ENCODE measurements around the gene BCAS3.

The BCAS3 gene

DNA sequence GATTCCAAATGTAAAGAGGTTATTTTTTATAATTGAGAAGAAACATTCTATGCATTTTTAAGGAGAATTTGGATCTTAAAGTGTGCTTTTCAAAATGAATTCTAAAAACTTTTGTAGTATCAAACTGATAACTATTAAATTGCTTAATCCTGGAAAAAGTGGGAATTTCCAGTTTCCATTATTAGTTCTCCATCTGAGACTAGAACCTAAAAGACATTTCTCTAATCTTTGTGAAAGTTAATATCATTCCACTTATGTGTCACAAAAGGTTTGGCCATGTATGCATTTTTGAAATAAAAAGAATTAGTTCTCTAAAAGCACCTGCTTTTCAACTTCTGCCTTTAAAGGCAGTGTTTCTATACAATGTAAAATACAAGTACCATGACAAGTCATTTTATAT, 155.0 kb downstream of the BCAS3 start:
- no peaks in the 10 kb centered on the region for H3K4me1 ChIP-seq (ENCODE audit: control insufficient read depth, insufficient read depth, low read length, poor library complexity, severe bottlenecking)
- DNase-seq: no peak

DNA sequence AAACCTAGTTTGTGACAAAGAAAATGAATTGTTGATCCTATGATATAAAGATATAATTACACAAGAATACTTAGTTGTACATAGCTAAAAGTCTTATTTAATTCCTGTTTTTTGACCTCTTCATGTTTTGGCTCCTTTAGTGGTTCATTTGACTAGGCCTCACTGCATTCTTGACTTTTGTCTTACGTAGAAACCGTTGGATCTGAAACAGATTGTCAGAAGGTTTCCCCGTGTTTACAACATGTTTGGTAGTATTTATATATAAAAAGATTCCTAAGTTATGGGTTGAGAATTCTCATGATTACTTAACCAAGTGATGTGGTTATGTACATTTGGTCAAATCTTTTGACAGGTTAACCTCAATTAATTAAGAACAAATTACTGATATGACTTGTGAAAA, 162.8 kb downstream of the BCAS3 start:
- H3K27ac ChIP-seq (ENCODE audit: insufficient read depth, low read length, poor library complexity, severe bottlenecking): no peak overlapping the region
- H3K36me3 ChIP-seq (ENCODE audit: control insufficient read depth, insufficient read depth, low read length): no peaks in the 10 kb centered on the region
- no peak for DNase-seq
- H3K9me3 ChIP-seq (ENCODE audit: control insufficient read depth, low read length): no peaks in the 10 kb centered on the region
- no peaks in the 10 kb centered on the region for H3K4me1 ChIP-seq (ENCODE audit: control insufficient read depth, insufficient read depth, low read length, poor library complexity, severe bottlenecking)
- H3K27me3 ChIP-seq (replicated peaks; ENCODE audit: control insufficient read depth, insufficient read depth, low read length, poor library complexity, severe bottlenecking): no peaks in the 10 kb centered on the region
- H3K4me3 ChIP-seq (ENCODE audit: insufficient read depth, low read depth, low read length, poor library complexity, severe bottlenecking): no peak overlapping the region

More for the DNA sequence above, 155.0 kb downstream of the BCAS3 start:
- Histone ChIP-seq H3K36me3 (ENCODE audit: control insufficient read depth, insufficient read depth, low read length) (no peaks in the 10 kb centered on the region), H3K9me3 (ENCODE audit: control insufficient read depth, low read length) (no peaks in the 10 kb centered on the region), H3K4me3 (ENCODE audit: insufficient read depth, low read depth, low read length, poor library complexity, severe bottlenecking) (no peak overlapping the region), H3K27ac (ENCODE audit: insufficient read depth, low read length, poor library complexity, severe bottlenecking) (no peak overlapping the region), H3K27me3 (replicated peaks; ENCODE audit: control insufficient read depth, insufficient read depth, low read length, poor library complexity, severe bottlenecking) (no peaks in the 10 kb centered on the region)

DNA sequence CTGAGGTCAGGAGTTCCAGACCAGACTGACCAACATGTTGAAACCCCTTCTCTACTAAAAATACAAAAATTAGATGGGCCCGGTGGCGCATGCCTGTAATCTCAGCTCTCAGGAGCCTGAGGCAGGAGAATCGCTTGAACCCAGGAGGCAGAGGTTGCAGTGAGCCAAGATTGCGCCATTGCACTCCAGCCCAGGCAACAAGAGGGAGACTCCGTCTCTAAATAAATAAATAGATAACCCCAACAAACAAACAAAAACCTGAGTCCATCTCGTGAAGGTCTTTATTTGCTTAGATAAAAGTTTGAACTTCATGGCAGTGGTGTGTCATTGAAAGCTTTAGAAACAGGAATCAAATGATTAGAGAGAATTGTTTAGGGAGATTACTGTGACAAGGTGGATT, 167.4 kb downstream of the BCAS3 start:
- DNase-seq: no peak
- Histone ChIP-seq H3K27ac (ENCODE audit: insufficient read depth, low read length, poor library complexity, severe bottlenecking) (no peak overlapping the region), H3K4me3 (ENCODE audit: insufficient read depth, low read depth, low read length, poor library complexity, severe bottlenecking) (no peak overlapping the region), H3K27me3 (replicated peaks; ENCODE audit: control insufficient read depth, insufficient read depth, low read length, poor library complexity, severe bottlenecking) (no peaks in the 10 kb centered on the region), H3K9me3 (ENCODE audit: control insufficient read depth, low read length) (no peaks in the 10 kb centered on the region), H3K36me3 (ENCODE audit: control insufficient read depth, insufficient read depth, low read length) (no peaks in the 10 kb centered on the region), H3K4me1 (ENCODE audit: control insufficient read depth, insufficient read depth, low read length, poor library complexity, severe bottlenecking) (no peaks in the 10 kb centered on the region)

DNA sequence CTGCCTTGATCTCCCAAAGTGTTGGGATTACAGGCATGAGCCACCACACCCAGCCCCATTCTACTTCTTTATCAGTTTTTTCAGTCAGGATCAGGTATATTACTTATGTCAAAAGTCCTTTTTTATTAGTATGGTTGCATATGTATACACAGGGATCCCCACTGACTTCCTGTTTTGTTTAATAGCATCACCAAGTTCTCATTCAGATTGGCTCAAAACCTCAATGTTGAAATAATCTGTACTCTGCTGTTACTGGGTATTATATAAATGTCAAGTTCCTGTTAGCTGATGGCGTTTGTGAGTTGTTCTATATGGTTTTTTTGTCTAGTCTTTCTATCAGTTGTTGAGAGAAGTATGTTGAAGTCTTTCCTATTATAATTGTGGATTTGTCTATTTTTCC, 168.5 kb downstream of the BCAS3 start:
- no peaks in the 10 kb centered on the region for H3K27me3 ChIP-seq (replicated peaks; ENCODE audit: control insufficient read depth, insufficient read depth, low read length, poor library complexity, severe bottlenecking)
- no peak for DNase-seq
- no peaks in the 10 kb centered on the region for H3K36me3 ChIP-seq (ENCODE audit: control insufficient read depth, insufficient read depth, low read length)
- H3K9me3 ChIP-seq (ENCODE audit: control insufficient read depth, low read length): no peaks in the 10 kb centered on the region
- no peak overlapping the region for H3K27ac ChIP-seq (ENCODE audit: insufficient read depth, low read length, poor library complexity, severe bottlenecking)
- H3K4me1 ChIP-seq (ENCODE audit: control insufficient read depth, insufficient read depth, low read length, poor library complexity, severe bottlenecking): no peaks in the 10 kb centered on the region
- H3K4me3 ChIP-seq (ENCODE audit: insufficient read depth, low read depth, low read length, poor library complexity, severe bottlenecking): no peak overlapping the region

DNA sequence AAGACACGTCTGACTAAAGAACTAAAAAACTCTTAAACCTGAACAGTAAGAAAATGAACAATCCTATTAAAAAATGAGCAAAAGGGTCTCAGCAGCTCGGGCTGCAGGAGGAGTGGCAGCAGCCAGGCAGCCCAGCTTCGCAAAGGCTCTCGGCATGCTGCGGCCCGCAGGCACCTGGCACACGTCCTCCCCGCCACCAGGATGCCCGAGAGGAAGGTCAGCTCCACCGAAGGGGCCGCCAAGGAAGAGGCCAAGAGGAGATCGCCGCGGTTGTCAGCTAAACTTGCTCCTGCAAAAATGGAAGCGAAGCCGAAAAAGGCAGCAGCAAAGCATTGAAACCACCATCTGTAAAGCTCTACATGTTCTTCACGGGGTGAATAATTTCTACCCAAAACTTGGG, 173.5 kb downstream of the BCAS3 start:
- Histone ChIP-seq H3K4me3 (ENCODE audit: insufficient read depth, low read depth, low read length, poor library complexity, severe bottlenecking) (no peak overlapping the region), H3K27ac (ENCODE audit: insufficient read depth, low read length, poor library complexity, severe bottlenecking) (no peak overlapping the region)

DNA sequence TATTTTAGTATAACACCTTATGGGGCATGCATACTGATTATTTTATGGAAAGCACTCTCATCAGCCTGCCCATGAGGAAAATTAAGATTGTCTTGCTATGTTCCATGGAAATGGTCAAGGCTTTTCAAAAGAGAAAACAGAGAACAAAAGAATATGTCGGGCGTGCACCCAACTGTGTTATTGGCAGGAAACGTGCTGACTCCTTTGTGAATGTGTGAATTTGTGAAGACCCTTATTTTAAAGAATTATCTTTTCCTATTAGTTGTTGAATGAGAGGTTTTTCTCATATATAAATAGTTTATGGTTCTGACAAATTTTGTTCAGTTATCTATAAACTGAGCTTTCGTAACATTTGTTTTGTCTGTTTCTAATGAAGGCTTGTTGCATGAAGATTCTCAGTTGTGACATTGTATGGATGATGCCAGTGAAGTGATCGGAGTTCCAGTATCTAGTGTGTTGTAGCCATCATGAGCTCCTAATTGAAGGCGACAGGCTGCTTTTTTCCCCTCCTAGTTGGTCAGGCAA, 180.0 kb downstream of the BCAS3 start:
- Histone ChIP-seq H3K27ac (ENCODE audit: insufficient read depth, low read length, poor library complexity, severe bottlenecking) (no peak overlapping the region), H3K4me1 (ENCODE audit: control insufficient read depth, insufficient read depth, low read length, poor library complexity, severe bottlenecking) (no peaks in the 10 kb centered on the region), H3K27me3 (replicated peaks; ENCODE audit: control insufficient read depth, insufficient read depth, low read length, poor library complexity, severe bottlenecking) (no peaks in the 10 kb centered on the region), H3K9me3 (ENCODE audit: control insufficient read depth, low read length) (no peaks in the 10 kb centered on the region), H3K36me3 (ENCODE audit: control insufficient read depth, insufficient read depth, low read length) (no peaks in the 10 kb centered on the region), H3K4me3 (ENCODE audit: insufficient read depth, low read depth, low read length, poor library complexity, severe bottlenecking) (no peak overlapping the region)
- DNase-seq: no peak

More for the DNA sequence above, 173.5 kb downstream of the BCAS3 start:
- Histone ChIP-seq H3K36me3 (ENCODE audit: control insufficient read depth, insufficient read depth, low read length) (no peaks in the 10 kb centered on the region), H3K4me1 (ENCODE audit: control insufficient read depth, insufficient read depth, low read length, poor library complexity, severe bottlenecking) (no peaks in the 10 kb centered on the region), H3K27me3 (replicated peaks; ENCODE audit: control insufficient read depth, insufficient read depth, low read length, poor library complexity, severe bottlenecking) (no peaks in the 10 kb centered on the region), H3K9me3 (ENCODE audit: control insufficient read depth, low read length) (no peaks in the 10 kb centered on the region)
- no peak for DNase-seq

DNA sequence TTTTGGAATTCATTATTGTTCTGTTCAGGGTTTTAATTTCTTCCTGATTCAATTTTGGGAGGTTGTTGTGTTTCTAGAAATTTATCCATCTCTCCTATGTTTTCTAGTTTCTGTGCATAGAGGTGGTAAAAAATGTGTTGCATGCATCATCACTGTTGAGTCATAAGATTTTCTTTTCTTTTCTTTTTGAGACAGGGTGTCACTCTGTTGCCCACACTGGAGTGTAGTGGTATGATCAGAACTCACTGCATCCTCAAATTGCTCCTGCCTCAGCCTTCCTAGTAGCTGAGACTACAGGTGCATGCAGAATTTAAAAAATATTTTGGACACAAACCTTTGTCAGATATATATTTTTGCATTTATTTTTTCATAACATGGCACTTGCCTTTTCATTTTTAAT, 184.8 kb downstream of the BCAS3 start:
- H3K4me1 ChIP-seq (ENCODE audit: control insufficient read depth, insufficient read depth, low read length, poor library complexity, severe bottlenecking): no peaks in the 10 kb centered on the region
- H3K9me3 ChIP-seq (ENCODE audit: control insufficient read depth, low read length): no peaks in the 10 kb centered on the region

DNA sequence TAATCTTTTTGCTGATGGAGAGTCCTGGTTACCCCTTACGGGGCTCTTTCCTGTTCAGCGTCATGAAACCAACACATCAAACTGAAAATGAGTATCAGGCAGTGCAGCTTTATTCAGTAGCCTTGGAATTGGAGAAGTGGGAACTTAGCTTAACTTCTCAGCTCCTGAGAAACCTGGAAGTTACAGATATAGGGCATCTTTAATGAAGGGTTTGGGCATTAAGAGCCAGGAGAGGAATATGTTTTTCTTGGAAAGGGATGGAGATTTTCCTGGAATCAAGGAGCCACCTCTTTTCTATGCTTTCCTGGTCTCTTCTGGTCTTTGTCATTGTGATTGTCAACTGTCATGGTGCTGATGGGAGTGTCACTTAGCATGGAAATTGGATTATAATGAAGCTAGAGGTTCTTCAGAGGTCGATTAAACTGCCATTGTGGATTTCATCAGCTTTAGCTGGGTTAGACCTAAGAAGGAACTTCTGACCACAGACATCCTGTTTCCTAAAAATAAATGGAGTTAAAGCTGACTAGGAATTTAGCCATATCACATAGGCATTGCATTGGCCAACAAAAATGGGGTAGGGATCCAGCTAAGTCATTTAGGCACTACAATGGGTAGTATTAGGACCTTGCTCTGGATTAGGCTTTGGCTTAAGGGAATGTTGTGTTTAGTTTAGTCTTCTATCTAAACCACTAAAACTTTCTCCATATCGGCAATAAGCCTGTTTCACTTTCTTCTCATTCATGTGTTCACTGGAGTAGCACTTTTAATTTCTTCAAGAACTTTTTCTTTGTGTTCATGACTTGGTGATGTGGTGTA, 186.4 kb downstream of the BCAS3 start:
- H3K4me1 ChIP-seq (ENCODE audit: control insufficient read depth, insufficient read depth, low read length, poor library complexity, severe bottlenecking): no peaks in the 10 kb centered on the region
- no peak overlapping the region for H3K4me3 ChIP-seq (ENCODE audit: insufficient read depth, low read depth, low read length, poor library complexity, severe bottlenecking)
- no peaks in the 10 kb centered on the region for H3K27me3 ChIP-seq (replicated peaks; ENCODE audit: control insufficient read depth, insufficient read depth, low read length, poor library complexity, severe bottlenecking)
- peaks cover 1% of the 10 kb centered on the region for H3K36me3 ChIP-seq (ENCODE audit: control insufficient read depth, insufficient read depth, low read length)
- H3K27ac ChIP-seq (ENCODE audit: insufficient read depth, low read length, poor library complexity, severe bottlenecking): no peak overlapping the region
- DNase-seq: no peak
- no peaks in the 10 kb centered on the region for H3K9me3 ChIP-seq (ENCODE audit: control insufficient read depth, low read length)

More for the DNA sequence above, 184.8 kb downstream of the BCAS3 start:
- DNase-seq: no peak
- Histone ChIP-seq H3K36me3 (ENCODE audit: control insufficient read depth, insufficient read depth, low read length) (no peaks in the 10 kb centered on the region), H3K27ac (ENCODE audit: insufficient read depth, low read length, poor library complexity, severe bottlenecking) (no peak overlapping the region), H3K4me3 (ENCODE audit: insufficient read depth, low read depth, low read length, poor library complexity, severe bottlenecking) (no peak overlapping the region), H3K27me3 (replicated peaks; ENCODE audit: control insufficient read depth, insufficient read depth, low read length, poor library complexity, severe bottlenecking) (no peaks in the 10 kb centered on the region)

DNA sequence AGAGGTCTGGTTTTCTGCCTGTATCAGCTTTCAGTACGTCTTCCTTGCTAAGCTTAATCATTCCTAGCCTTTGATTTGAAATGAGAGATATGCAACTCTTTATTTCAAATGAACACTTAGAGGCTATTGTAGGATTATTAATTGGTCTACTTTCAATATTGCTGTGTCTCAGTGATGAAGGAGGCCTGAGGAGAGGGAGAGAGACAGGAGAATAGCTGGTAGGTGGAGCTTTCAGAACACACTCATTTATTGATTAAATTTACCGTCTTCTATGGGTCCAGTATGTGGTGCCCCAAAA, 187.0 kb downstream of the BCAS3 start:
- Histone ChIP-seq H3K4me3 (ENCODE audit: insufficient read depth, low read depth, low read length, poor library complexity, severe bottlenecking) (no peak overlapping the region), H3K27ac (ENCODE audit: insufficient read depth, low read length, poor library complexity, severe bottlenecking) (no peak overlapping the region), H3K9me3 (ENCODE audit: control insufficient read depth, low read length) (no peaks in the 10 kb centered on the region), H3K36me3 (ENCODE audit: control insufficient read depth, insufficient read depth, low read length) (peaks cover 3% of the 10 kb centered on the region), H3K27me3 (replicated peaks; ENCODE audit: control insufficient read depth, insufficient read depth, low read length, poor library complexity, severe bottlenecking) (no peaks in the 10 kb centered on the region), H3K4me1 (ENCODE audit: control insufficient read depth, insufficient read depth, low read length, poor library complexity, severe bottlenecking) (no peaks in the 10 kb centered on the region)
- DNase-seq: no peak

DNA sequence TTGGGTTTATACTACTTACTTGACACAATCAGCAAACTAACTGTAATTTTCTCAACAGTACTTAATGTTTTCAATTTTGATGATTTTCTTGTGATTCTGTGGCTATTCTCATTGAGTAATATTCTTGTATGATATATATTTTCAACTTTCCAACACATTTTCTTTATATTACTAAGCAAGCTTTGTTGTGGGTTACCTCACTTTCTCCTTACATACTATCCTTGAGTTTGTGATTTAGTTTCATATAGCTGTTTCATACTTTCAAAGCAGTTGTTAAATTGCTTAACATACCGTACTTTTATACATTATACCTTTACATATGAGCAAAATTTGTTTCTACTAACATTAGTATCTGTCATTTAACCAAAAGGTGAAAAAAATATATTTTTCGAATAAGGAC, 197.1 kb downstream of the BCAS3 start:
- Histone ChIP-seq H3K27me3 (replicated peaks; ENCODE audit: control insufficient read depth, insufficient read depth, low read length, poor library complexity, severe bottlenecking) (no peaks in the 10 kb centered on the region), H3K27ac (ENCODE audit: insufficient read depth, low read length, poor library complexity, severe bottlenecking) (no peak overlapping the region), H3K36me3 (ENCODE audit: control insufficient read depth, insufficient read depth, low read length) (no peaks in the 10 kb centered on the region), H3K9me3 (ENCODE audit: control insufficient read depth, low read length) (no peaks in the 10 kb centered on the region), H3K4me1 (ENCODE audit: control insufficient read depth, insufficient read depth, low read length, poor library complexity, severe bottlenecking) (no peaks in the 10 kb centered on the region), H3K4me3 (ENCODE audit: insufficient read depth, low read depth, low read length, poor library complexity, severe bottlenecking) (no peak overlapping the region)
- no peak for DNase-seq

All from effector memory CD4-positive, alpha-beta T cell (primary cell).